ENCODE data around the gene CACNA1E. TPM values are rescaled to one million over a fixed set of nuclear protein-coding genes. Genes with fewer than 3 reads are reported as not detected.

The CACNA1E gene
- total RNA-seq, result 1.2 TPM
- long read RNA-seq, result 0 reads

DNA sequence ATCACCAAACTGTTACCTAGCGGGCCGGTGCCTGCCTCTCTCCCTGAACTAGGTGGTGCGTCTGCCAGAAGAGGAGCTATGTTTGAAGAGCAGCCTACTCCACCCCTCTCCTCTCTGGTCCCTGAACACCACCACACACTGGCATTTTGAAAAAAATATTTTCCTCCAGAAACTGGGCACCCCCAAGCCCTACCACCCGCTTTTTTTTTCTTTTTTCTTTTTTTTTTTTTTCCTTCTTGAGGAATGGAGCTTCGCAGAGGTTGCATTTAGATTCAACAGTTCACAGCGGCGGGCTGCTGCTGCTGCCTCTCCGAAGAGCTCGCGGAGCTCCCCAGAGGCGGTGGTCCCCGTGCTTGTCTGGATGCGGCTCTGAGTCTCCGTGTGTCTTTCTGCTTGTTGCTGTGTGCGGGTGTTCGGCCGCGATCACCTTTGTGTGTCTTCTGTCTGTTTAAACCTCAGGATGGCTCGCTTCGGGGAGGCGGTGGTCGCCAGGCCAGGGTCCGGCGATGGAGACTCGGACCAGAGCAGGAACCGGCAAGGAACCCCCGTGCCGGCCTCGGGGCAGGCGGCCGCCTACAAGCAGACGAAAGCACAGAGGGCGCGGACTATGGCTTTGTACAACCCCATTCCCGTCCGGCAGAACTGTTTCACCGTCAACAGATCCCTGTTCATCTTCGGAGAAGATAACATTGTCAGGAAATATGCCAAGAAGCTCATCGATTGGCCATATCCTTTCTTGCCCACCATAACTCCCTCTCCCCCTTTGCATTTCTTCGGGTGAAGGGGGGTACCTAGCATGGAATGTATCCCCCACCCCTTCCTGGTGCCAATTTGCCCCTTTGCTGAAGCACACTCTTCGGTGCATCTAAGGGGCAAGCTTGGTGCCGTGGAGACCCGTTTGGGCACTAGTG lies at the start of gene CACNA1E:
CACNA1E (plus strand) TSS at position 233 of the 911 bp plus-strand sequence; CDS start at position 461, 228 bp downstream.
- no peak for ATAC-seq
- no peak for DNase-seq
- intact Hi-C loops (cut with micrococcal nuclease), result no loop called here

DNA sequence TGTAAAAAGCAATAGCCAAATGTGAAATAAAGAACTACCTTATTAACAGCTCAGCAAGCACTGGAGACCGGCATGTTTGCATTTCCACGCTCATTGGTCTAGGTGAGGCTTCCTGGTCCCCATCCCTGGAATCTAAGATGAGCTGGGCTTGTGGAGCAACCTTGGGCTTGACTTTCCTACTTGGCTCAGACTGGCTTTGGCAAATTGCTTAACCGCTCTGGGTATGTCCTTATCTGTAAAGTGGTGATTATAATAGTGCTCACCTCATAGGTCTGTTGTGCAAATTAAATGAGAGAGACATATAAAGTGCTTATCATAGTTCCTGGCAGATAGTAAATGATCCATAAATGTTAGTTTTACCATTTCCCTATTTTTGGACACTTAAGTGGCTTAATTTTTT lies 49.4 kb upstream of the CACNA1E start:
- ATAC-seq (peak; percentile 81), DNase-seq (no peak)
- intact Hi-C loops (cut with micrococcal nuclease), result no loop called here

DNA sequence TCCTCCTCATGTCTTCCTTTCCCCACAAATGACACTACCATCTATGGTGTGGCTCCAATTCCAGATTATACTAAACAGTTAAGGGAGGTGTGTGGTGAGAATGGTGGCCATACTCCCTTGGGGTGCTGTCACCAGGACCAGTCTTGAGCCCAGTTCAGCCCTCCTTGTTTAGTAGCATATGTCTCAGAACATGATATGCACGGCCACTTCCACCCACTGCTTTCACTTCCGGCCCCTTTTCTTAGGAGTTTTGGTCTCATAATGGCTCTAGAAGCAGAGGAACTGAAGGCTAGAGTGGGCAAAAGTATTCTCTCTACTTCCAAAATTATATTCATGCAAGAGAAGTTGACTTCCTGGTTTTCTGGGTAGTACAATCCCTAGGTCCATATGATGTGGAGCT lies 45.3 kb upstream of the CACNA1E start:
- intact Hi-C loops (cut with micrococcal nuclease), result no loop called here
- DNase-seq, result no peak
- no peak for ATAC-seq

DNA sequence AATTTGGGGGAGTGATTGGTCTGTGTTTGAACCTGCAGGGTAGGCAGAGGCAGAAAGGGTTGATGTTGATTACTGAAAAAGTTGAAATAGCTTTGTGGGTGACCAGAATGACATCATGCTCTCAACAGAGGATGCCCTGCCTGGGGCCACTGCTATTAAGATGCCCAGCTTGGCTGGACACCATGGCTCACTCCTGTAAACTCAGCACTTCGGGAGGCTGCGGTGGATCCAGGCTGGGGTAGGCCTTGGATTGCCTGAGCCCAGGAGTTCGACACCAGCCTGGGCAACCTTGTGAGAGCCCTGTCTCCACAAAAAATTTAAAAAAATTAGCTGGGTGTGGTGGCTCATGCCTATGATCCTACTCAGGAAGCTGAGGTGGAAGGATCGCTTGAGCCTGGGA lies 42.8 kb upstream of the CACNA1E start:
- DNase-seq (no peak), ATAC-seq (no peak)
- intact Hi-C loops (cut with micrococcal nuclease), result no loop called here

DNA sequence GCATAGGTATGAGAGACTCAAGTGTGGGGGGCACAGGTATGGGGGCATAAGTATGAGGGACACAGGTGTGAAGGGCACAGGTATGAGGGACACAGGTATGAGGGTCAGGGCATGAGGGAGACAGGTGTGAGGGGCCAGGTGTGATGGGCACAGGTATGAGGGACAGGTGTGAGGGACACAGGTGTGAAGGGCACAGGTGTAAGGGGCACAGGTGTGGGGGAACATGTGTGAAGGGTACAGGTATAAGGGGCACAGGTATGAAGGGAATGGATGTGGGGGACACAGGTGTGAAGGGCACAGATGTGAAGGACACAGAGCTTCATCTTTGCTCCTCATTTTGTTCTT lies 41.2 kb upstream of the CACNA1E start:
- DNase-seq (no peak), ATAC-seq (no peak)
- intact Hi-C loops (cut with micrococcal nuclease), result no loop called here

DNA sequence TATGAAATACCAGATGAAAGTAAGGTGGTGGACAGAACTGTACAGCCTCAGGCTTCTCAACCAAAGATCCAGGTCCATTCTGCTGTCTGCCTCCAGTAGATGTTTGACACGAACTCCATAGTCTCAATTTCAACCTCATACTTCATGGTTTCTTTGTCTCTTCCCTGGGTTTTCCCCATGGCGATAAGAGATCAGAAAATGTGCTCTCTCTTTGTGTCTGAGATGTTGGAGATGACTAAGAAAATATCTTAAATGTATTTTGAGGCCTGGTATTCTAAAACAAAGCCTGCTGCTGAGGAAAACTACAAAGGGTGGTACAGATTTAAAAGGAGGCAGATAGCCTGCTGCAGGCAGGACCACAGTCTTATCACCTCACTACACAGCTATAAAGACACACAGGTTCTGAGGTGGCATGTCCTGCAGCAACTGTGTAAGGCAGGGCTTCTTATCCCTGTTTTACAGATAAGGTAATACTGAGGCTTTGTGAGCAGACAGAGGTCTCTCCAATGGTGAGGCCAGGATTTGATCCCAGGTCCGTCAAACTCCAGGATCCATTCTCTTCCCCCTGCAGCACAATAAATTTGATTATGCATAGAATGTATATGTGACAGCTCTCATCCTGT lies 40.0 kb upstream of the CACNA1E start:
- DNase-seq (no peak), ATAC-seq (no peak)
- intact Hi-C loops (cut with micrococcal nuclease), result no loop called here

DNA sequence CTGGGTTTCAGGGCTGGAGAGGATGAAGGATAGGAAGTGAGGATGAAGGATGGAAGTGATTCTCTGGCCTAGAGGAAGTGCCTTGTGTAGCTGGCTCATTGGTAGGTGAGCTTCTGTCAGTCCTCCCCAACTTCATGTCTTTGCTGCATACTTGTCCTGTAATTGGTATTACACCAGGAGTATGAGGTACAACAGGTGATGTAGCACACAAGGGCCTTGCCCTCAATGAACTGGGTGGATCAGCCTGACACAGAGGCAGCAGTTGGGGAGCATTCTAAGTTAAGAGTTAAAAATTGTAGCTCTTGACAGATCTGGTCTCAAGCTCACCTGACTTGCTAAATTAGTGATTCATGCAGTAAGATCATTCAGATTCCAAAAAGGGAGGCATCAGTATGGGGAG lies 37.9 kb upstream of the CACNA1E start:
- intact Hi-C loops (cut with micrococcal nuclease), result no loop called here
- ATAC-seq, result no peak
- DNase-seq, result no peak

DNA sequence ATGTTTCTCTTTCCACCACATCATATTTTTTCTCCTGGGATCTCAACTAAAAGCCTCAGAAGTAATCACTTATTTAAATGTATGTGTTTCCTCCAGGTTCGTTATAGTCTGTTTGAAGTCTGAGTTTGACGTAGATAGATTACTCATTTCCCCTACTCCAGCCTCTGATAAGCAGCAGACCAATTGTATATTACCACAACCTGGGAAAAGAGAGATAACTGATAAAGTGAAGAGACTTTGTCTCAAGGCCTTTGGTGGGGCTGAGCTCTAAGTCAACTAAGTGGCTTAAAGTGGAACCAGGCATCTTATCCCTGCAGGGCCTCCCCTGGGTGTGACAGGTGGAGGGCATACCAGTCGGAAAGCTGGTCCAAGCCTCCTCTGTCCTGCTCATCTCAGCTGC lies 34.9 kb upstream of the CACNA1E start:
- intact Hi-C loops (cut with micrococcal nuclease), result no loop called here
- no peak for DNase-seq
- no peak for ATAC-seq

DNA sequence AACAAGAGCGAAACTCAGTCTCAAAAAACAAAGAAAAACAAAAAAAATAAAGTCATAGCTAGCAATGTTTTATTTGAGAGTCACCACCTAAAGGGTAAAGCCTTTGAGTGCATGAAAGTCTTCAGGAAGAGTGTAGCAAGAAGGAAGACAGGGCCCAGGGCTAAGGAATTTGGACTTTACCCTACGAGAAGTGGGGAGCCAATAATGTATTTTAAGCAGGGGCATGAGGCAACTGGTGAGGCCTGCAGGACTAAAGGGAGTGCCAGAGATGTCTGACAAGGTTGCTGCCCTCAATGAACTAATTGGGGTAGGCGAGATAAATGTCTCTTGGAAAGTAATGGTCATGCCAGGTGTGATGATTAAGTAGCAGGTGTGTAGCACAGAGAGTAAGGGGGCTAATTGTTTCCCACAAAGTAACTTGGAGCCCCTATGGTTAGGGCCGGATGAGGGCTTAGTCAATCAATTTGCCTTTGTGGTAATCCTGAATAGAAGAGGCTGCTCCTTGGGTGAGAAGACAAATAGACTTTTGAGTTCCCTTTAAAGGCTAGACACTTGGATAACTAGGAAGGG lies 31.6 kb upstream of the CACNA1E start:
- intact Hi-C loops (cut with micrococcal nuclease), result no loop called here
- no peak for ATAC-seq
- no peak for DNase-seq

DNA sequence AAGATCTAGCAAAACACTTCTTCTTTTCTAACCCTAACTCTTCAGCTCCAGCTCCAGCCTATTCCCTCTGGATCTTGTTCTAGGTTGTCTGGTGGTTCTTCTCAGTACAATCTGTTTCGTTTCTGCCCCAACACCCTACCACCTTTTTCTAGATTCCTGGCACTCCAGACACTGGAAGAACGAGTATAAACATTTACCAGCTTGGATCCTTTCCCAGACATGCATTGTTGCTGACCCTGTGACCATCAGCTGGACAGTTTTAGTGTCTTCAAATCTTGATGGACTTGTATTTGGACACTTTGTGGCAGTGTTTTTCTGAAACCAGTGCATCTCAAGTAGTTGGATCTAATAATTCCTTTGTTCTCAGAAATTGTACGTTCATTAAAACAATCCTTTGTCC lies 30.6 kb upstream of the CACNA1E start:
- intact Hi-C loops (cut with micrococcal nuclease), result no loop called here
- ATAC-seq (no peak), DNase-seq (no peak)

DNA sequence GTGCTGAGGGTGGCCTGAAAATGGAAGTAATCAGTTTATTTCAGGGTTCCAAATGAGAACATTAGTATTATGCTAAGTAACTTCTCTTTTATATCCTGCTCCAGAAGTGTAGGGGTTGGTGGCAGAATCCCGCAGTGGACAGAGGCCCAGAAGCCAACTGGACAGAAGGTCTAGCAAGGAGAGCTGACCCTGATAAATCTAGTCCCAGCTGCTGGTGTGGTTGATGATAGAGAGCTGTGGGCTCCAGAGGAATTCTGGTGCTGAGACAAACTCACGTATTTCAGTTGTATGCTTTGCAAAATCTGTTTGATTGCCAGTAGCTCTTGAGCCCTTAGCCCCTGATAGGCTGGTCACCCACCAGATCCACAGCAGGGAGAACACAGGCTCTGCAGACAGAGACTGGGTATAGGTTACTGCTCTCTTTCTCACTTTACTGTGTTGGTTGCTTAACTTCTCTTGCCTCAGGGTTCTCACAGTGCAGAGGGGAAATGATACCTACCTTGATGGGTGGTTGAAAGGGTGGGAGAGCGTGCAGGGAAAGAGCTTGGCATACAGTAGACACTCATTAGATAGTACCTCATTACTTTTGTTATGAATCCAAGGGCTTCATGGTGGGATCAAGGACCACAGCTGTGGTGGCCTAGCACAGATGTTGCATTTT lies 29.6 kb upstream of the CACNA1E start:
- intact Hi-C loops (cut with micrococcal nuclease), result no loop called here
- DNase-seq (no peak), ATAC-seq (no peak)

DNA sequence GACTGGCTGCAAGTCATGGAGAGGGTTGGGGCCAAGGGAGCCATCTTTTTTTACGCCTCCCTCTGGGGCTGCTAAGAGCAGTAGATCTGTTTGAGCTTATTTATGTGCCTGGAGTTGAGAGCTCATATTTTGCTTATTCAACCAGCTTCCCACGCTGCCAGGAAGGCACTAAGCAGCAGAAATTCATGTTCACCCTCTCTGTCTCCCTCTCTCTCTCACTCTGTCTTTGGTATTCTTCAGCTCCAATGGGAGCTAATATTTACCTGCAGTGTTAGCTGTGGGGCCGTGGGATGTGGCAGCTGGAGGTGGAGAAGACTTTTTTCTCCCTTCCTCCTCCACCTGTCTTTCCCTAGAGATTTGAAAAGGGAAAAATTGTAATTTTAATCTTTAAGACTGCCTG lies 26.8 kb upstream of the CACNA1E start:
- intact Hi-C loops (cut with micrococcal nuclease), result no loop called here
- ATAC-seq, result no peak
- DNase-seq, result no peak

DNA sequence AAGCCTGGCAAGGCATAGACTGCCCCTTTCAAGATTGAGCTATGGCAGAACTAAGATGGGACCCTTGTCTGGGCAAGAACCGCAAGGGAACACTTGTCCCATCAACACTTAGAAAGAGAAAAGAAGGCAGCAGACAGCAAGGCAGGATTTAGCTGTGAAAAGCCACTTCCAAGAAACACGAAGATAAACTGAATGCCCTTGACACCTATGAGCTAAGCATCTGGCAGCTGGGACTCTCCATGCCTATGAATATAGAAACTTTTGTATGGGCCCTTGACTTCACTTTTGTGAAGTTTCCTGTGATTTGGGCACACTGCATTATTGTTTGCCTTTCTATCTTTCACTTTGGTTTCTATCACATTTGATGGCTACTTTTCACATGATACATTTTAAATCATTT lies 24.9 kb upstream of the CACNA1E start:
- intact Hi-C loops (cut with micrococcal nuclease), result no loop called here
- no peak for ATAC-seq
- DNase-seq, result no peak

DNA sequence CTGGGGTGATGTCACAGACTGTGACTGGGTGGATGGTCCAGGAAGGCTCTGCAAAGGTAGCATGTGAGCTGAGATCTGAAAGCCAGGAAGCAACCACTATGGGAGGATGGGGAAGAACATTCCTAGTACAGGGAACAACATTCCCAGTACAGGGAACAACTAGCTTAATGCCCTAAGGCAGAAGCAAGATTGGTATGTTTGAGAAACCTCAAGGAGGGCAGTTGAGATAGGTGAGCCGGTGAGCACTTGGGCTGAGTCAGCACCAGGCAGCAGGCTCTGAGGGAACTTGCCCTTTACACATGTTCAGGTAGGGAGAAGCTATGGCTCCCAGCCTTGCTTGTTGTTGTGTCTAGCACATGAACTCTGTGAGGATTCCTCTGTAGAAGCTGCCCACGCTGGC lies 24.2 kb upstream of the CACNA1E start:
- no peak for DNase-seq
- intact Hi-C loops (cut with micrococcal nuclease), result no loop called here
- ATAC-seq, result no peak

DNA sequence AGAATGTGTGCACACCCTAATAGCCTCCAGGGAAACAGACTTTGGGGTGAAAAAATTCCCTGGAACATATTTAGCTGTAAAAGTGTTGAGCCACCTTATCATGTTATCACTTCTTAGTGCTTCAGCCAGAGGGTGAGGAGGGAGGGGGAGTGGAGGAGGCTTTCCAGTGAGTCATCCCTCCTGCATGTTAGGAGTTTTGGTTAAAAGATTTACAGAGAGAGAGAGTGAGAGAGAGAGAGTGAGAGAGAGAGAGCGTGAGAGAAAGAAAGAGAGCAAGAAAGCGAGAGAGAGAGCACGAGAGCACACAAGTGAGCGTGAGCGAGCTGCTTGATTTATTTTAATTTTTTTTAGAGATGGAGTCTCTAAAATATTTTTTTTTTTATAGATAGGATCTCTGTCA lies 13.5 kb upstream of the CACNA1E start:
- intact Hi-C loops (cut with micrococcal nuclease), result no loop called here
- ATAC-seq, result peak; percentile 43
- DNase-seq, result no peak

DNA sequence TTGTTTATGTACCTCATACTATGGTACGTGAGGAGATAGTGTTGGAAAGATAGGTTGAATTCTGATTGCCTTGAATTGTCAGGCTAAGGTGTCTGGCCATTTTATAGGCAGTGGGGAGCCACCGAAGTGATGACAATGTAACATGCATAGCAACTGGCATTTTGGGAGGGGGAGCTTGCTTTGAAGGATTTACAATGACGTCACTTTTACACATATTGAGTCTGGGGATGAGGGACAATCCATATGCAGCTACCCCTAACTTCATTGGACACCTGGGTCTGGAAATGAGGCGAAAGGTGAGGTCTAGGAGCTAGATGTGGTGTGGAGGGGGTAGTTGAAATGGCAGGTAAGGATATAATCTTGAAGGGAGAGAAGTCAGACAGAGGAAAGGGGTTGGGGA lies 7.7 kb upstream of the CACNA1E start:
- ATAC-seq, result no peak
- DNase-seq, result no peak
- intact Hi-C loops (cut with micrococcal nuclease), result loop anchor here (5.0 kb wide), 1 partner anchor 202 kb away; no protein-coding TSS in a partner anchor

DNA sequence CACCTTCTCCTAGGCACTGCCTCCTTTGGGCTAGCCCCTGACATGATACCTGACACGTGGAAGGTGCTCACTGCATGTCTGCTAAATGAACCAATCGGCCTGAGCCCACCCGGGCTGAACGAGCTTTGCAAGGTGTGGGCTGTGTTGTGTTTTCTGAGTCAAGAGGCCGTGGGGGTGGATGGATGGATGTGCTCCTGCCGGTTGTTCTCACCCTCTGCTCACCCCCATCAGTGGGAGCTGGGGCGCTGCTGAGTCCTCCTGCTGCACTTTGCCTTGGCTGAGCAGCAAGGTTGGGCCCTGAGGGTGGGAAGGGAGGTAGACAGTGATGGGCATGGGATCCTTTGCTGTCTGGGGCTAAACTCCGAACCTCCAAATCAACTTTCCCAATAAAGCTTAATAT lies 6.7 kb upstream of the CACNA1E start:
- DNase-seq (no peak), ATAC-seq (no peak)
- intact Hi-C loops (cut with micrococcal nuclease), result loop anchor here (2.0 to 5.0 kb wide), 2 partner anchors 201 to 604 kb away; no protein-coding TSS in a partner anchor

DNA sequence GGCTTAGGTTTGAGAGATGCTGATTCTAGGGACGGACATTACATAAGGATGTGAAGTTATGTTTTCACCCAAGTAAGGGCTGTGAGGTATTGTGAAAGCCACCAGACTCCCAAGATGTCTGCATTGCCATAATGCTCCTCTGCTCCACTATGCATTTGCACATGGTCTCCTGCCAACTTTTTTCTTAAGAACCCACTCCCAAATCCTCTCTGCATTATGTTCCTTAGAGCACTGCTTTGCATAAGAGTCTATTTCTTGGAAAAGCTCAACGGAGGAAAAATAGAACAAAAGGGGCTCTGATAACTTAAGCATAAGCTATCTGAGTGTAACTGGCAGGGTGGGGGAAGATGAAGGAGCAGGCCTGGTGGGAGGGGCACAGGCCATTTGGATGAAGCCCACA lies 5.0 kb upstream of the CACNA1E start:
- DNase-seq, result no peak
- intact Hi-C loops (cut with micrococcal nuclease), result loop anchor here (5.0 kb wide), 1 partner anchor 199 kb away; no protein-coding TSS in a partner anchor
- ATAC-seq, result no peak

DNA sequence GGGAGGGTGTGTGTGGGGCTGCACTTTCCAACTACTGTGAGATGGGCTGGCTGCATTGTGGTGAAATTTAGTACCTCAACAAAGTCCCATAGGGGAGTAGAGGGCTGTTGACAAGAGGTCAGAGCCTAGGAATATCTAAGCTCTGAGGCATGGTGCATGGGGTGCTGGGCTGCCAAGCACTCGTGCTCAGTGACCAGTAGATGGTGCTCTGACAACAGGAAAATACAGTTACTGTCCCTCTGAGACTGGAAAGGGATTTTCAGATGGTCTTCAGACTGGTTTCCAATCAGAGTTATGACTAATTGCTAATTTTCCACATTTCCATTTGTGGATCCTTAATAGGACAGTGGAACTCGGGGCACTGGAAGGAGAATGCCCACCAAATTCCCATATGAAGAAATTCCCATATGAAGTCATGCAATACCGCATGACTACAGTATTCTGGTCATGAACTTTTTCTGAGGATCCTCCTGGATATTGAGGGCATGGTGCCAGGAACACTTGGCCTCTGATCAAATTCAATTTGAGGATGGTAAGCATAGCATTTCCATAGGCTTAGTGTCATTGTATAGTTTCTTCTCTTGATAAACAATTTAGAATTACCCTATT lies 4.1 kb upstream of the CACNA1E start:
- peak; percentile 50 for DNase-seq
- intact Hi-C loops (cut with micrococcal nuclease), result loop anchor here (5.0 kb wide), 1 partner anchor 198 kb away; no protein-coding TSS in a partner anchor
- ATAC-seq, result peak; percentile 93

Data from left ventricle myocardium superior (tissue), 1 donor.